K562 (cell line): ENCODE measurements around the gene TRDMT1. TPM values are rescaled to one million over a fixed set of nuclear protein-coding genes. Genes with fewer than 3 reads are reported as not detected.
A peak's percentile ranks its signal among the peaks of the same experiment; 100 is the strongest.

Experiments
- ADNP ChIP-seq: fragments of 200-800 bp; sonication (Bioruptor generic); IDR thresholded peaks from 2 replicates; pipeline ENCODE4 v1.6.1; 2016; ENCODE audit warnings: missing genetic modification characterization, missing compliant biosample characterization
- EP400 ChIP-seq: fragments of 450-650 bp; IDR thresholded peaks from 2 replicates; pipeline ENCODE4 v1.6.1; 2017; ENCODE audit warnings: antibody characterized with exemption, mild to moderate bottlenecking, moderate library complexity
- IRF1 ChIP-seq: sonication (generic); formaldehyde crosslinking; IDR thresholded peaks from 2 replicates; pipeline ENCODE4 v1.8.0; 2022; ENCODE audit warnings: missing genetic modification reagents, mild to moderate bottlenecking, borderline replicate concordance
- KDM1A ChIP-seq, 2 experiments: fragments of 450-650 bp; IDR thresholded peaks; 2 replicates each; pipeline ENCODE4 v1.6.1; 2016; ENCODE audit warnings: mild to moderate bottlenecking in 2 of 2
- MAFF ChIP-seq: IDR thresholded peaks from 2 replicates; pipeline ENCODE4 v1.6.1; 2012; ENCODE audit warnings: low read length, improper control_type of control experiment
- MYC ChIP-seq, 2 experiments: fragments of 250-450 bp in 1 of 2; sonication (Bioruptor Pico) in 1 of 2; IDR thresholded peaks; 2 replicates each; pipeline versions ENCODE4 v1.5.1 to v1.6.1; 2012 to 2021; ENCODE audit warnings: low read depth in 2 of 2, borderline replicate concordance in 1 of 2, improper control_type of control experiment in 1 of 2, low read length in 1 of 2, mild to moderate bottlenecking in 1 of 2, moderate library complexity in 1 of 2
- NFRKB ChIP-seq: fragments of 450-650 bp; IDR thresholded peaks from 2 replicates; pipeline ENCODE4 v1.6.1; 2016; ENCODE audit warnings: low read depth
- PCBP1 ChIP-seq: fragments of 200-400 bp; formaldehyde crosslinking; IDR thresholded peaks from 2 replicates; pipeline ENCODE4 v1.6.1; 2018; ENCODE audit warnings: mild to moderate bottlenecking, low read depth, low read length; ENCODE audit not compliant: poor library complexity, severe bottlenecking
- POLR2B ChIP-seq: fragments of 450-650 bp; IDR thresholded peaks from 2 replicates; pipeline ENCODE4 v1.6.1; 2018; ENCODE audit warnings: low read depth; ENCODE audit not compliant: partially characterized antibody
- polyA plus RNA-seq, 8 experiments: library from polyadenylated mRNA; depleted of rRNA in 4 of 8; stranded (reverse) in 5 of 8; unstranded in 3 of 8; fragments of >200 nt; fragmentation: Nextera tagmentation in 2 of 8; fragmentation: Illumina TruSeq in 1 of 8; extraction: Ambion mirVana in 2 of 8; extraction: Trizol in 1 of 8; gene quantifications; 2 replicates each; pipeline versions ENCODE4 v1.2.1 to v1.2.3, GENCODE V29; 2011 to 2014; ENCODE audit warnings: inconsistent platforms in 1 of 8, missing spikeins in 1 of 8
- total RNA-seq, 7 experiments: library from RNA; depleted of rRNA in 6 of 7; stranded (reverse); fragments of >200 nt in 6 of 7; fragmentation: Illumina TruSeq in 2 of 7; extraction: Trizol in 2 of 7; gene quantifications; 2 replicates each; pipeline versions ENCODE4 v1.2.1 to v1.2.3, GENCODE V29; 2011 to 2021; ENCODE audit warnings: low replicate concordance in 1 of 7
- TF ChIP-seq, protein P1 (sequence below): fragments of 450-650 bp; IDR thresholded peaks from 2 replicates; pipeline ENCODE4 v1.6.1; 2016; ENCODE audit warnings: low read depth
- TF ChIP-seq, protein P2 (sequence below): sonication (generic); formaldehyde crosslinking; IDR thresholded peaks from 2 replicates; pipeline ENCODE4 v1.8.0; 2023; ENCODE audit warnings: mild to moderate bottlenecking, missing genetic modification reagents

TRDMT1 gene
- total and polyA plus RNA-seq, 9 of the 15 experiments (the other 6 are each of a cell fraction or from before 2014, with no cell fraction given), result 5.4 to 12.6 (median 9.3) TPM

DNA sequence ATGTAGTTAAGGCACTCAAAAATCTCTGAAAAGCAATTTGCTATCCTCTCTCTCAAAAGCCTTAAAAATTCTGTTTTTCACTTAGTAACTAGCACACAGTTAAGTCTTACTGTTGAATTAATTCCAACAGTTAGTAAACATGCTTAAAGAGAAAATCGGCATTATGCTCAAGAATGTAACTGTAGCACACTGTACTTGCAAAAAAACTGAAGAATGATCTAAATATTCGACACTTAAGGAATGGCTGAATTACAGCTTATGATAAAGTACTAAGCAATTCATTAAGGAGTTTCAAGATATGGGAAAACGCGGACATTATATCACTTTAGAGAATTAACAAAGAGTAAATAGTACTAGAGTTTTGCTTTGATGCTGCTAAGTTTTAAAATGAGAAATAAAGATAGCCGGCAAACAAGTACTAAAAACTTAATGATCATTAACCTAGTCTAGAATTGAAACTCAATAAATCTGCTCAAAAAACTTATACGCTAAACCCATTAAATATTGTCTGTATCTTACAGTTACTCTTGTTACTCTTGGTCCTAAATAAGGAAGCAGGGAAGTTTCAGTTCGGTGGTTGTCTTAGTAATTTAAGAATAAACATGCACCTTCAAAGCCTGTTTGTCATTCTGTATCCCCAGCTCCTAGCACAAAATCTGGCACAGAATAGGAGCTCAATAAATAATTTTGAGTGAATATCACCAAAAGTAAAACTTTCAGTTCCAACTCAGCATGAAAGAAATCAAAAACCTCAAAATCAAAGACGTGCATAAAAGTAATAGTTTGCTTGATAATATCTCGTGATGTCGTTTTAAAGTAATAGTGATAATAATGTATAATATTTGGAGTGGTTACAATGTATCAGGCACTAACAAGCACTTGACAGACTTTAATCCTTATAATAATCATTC lies 1.2 kb downstream of the TRDMT1 start (continued):
- TF ChIP-seq MAFF (no peak), PCBP1 (no peak), MYC (IDR thresholded peaks at IDR 0.05; ENCODE audit: low read depth, low read length) (no peak), MYC (CRISPR knock-in tag; IDR thresholded peaks at IDR 0.05; ENCODE audit: borderline replicate concordance, low read depth) (no peak), KDM1A (IDR thresholded peaks at IDR 0.05) (peak in 1 of 2 experiments; percentile 22; a peak in 1 of 4 replicates), POLR2B (no peak), ADNP (tag) (peak; percentile 28; the same call in 1 of the 2 replicates), NFRKB (0 out of 2 replicates have a peak, but pooled peaks have one; percentile 29), EP400 (0 out of 2 replicates have a peak, but pooled peaks have one; percentile 4), IRF1 (CRISPR knock-in tag) (no peak)
- TF ChIP-seq, protein P1, sequence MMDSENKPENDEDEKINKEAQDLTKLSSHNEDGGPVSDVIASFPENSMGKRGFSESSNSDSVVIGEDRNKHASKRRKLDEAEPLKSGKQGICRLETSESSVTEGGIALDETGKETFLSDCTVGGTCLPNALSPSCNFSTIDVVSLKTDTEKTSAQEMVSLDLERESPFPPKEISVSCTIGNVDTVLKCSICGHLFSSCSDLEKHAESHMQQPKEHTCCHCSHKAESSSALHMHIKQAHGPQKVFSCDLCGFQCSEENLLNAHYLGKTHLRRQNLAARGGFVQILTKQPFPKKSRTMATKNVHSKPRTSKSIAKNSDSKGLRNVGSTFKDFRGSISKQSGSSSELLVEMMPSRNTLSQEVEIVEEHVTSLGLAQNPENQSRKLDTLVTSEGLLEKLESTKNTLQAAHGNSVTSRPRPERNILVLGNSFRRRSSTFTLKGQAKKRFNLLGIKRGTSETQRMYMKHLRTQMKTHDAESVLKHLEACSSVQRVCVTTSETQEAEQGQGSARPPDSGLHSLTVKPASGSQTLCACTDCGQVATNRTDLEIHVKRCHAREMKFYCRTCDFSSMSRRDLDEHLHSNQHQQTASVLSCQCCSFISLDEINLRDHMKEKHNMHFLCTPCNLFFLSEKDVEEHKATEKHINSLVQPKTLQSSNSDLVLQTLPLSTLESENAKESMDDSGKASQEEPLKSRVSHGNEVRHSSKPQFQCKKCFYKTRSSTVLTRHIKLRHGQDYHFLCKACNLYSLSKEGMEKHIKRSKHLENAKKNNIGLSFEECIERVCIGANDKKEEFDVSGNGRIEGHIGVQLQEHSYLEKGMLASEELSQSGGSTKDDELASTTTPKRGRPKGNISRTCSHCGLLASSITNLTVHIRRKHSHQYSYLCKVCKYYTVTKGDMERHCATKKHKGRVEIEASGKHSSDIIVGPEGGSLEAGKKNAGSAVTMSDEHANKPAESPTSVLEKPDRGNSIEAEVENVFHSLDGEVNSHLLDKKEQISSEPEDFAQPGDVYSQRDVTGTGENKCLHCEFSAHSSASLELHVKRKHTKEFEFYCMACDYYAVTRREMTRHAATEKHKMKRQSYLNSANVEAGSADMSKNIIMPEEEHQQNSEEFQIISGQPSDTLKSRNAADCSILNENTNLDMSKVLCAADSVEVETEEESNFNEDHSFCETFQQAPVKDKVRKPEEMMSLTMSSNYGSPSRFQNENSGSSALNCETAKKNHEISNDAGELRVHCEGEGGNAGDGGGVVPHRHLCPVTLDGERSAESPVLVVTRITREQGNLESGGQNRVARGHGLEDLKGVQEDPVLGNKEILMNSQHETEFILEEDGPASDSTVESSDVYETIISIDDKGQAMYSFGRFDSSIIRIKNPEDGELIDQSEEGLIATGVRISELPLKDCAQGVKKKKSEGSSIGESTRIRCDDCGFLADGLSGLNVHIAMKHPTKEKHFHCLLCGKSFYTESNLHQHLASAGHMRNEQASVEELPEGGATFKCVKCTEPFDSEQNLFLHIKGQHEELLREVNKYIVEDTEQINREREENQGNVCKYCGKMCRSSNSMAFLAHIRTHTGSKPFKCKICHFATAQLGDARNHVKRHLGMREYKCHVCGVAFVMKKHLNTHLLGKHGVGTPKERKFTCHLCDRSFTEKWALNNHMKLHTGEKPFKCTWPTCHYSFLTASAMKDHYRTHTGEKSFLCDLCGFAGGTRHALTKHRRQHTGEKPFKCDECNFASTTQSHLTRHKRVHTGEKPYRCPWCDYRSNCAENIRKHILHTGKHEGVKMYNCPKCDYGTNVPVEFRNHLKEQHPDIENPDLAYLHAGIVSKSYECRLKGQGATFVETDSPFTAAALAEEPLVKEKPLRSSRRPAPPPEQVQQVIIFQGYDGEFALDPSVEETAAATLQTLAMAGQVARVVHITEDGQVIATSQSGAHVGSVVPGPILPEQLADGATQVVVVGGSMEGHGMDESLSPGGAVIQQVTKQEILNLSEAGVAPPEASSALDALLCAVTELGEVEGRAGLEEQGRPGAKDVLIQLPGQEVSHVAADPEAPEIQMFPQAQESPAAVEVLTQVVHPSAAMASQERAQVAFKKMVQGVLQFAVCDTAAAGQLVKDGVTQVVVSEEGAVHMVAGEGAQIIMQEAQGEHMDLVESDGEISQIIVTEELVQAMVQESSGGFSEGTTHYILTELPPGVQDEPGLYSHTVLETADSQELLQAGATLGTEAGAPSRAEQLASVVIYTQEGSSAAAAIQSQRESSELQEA, result no peak
- TF ChIP-seq, protein P2, sequence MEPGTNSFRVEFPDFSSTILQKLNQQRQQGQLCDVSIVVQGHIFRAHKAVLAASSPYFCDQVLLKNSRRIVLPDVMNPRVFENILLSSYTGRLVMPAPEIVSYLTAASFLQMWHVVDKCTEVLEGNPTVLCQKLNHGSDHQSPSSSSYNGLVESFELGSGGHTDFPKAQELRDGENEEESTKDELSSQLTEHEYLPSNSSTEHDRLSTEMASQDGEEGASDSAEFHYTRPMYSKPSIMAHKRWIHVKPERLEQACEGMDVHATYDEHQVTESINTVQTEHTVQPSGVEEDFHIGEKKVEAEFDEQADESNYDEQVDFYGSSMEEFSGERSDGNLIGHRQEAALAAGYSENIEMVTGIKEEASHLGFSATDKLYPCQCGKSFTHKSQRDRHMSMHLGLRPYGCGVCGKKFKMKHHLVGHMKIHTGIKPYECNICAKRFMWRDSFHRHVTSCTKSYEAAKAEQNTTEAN (CRISPR knock-in tag), result no peak
- TF ChIP-seq, all 486 proteins: peak for 7
